GM23338 (cell line): ENCODE measurements around the gene ATP1A4. TPM values are rescaled to one million over a fixed set of nuclear protein-coding genes. Genes with fewer than 3 reads are reported as not detected.
A peak's percentile ranks its signal among the peaks of the same experiment; 100 is the strongest.

Experiments used
- ATAC-seq: fragments of 200-7000 bp; cut with Tn5 transposase; 3 replicates; pipeline ENCODE4 v1.9.1; 2020
- DNase-seq: peaks from one replicate; pipeline ENCODE4 v3.0.0-alpha.2; 2015; ENCODE audit warnings: low spot score
- H2AFZ ChIP-seq: fragments of 200-600 bp; sonication (generic); 2 replicates; pipeline ENCODE4 v1.8.0; 2016; ENCODE audit warnings: antibody characterized with exemption, mild to moderate bottlenecking, moderate library complexity
- H3F3A ChIP-seq: fragments of 200-600 bp; sonication (generic); replicated peaks from 2 replicates; pipeline ENCODE4 v1.8.0; 2017; ENCODE audit warnings: antibody characterized with exemption, mixed run types, low read depth
- H3K27ac ChIP-seq: fragments of 200-600 bp; sonication (generic); 2 replicates; pipeline ENCODE4 v1.6.1; 2016; ENCODE audit warnings: low read depth
- H3K27me3 ChIP-seq: fragments of 200-600 bp; sonication (generic); 2 replicates; pipeline ENCODE4 v1.8.0; 2016; ENCODE audit warnings: mild to moderate bottlenecking, mixed run types, moderate library complexity; ENCODE audit not compliant: insufficient read depth
- H3K36me3 ChIP-seq: fragments of 200-600 bp; sonication (generic); 2 replicates; pipeline ENCODE4 v1.8.0; 2016; ENCODE audit warnings: mild to moderate bottlenecking; ENCODE audit not compliant: insufficient read depth
- H3K4me1 ChIP-seq: fragments of 200-600 bp; sonication (generic); 2 replicates; pipeline ENCODE4 v1.8.0; 2016; ENCODE audit warnings: mild to moderate bottlenecking, moderate library complexity; ENCODE audit not compliant: insufficient read depth
- H3K4me2 ChIP-seq: fragments of 200-600 bp; sonication (generic); 2 replicates; pipeline ENCODE4 v1.7.1; 2017; ENCODE audit warnings: mixed run types
- H3K4me3 ChIP-seq: fragments of 200-600 bp; sonication (generic); 2 replicates; pipeline ENCODE4 v1.6.1; 2016; ENCODE audit warnings: mixed run types
- H3K79me2 ChIP-seq: fragments of 200-600 bp; sonication (generic); replicated peaks from 2 replicates; pipeline ENCODE4 v1.8.0; 2017; ENCODE audit warnings: mild to moderate bottlenecking; ENCODE audit not compliant: insufficient read depth
- H3K9me2 ChIP-seq: fragments of 200-600 bp; sonication (generic); 2 replicates; pipeline ENCODE4 v1.8.0; 2017; ENCODE audit not compliant: insufficient read depth
- H4K20me1 ChIP-seq: fragments of 200-600 bp; sonication (generic); replicated peaks from 2 replicates; pipeline ENCODE4 v1.8.0; 2017; ENCODE audit warnings: mild to moderate bottlenecking; ENCODE audit not compliant: insufficient read depth
- H3K27ac Mint-ChIP-seq: 2 replicates; pipeline ENCODE4 v1.8.0; 2020; ENCODE audit warnings: inconsistent platforms, mild to moderate bottlenecking, moderate library complexity, mixed read lengths
- H3K27me3 Mint-ChIP-seq: 3 replicates; pipeline ENCODE4 v1.8.0; 2022; ENCODE audit warnings: low read depth, mild to moderate bottlenecking, moderate library complexity, mixed read lengths, inconsistent platforms; ENCODE audit not compliant: insufficient read depth, poor library complexity
- H3K36me3 Mint-ChIP-seq: 3 replicates; pipeline ENCODE4 v1.8.0; 2021; ENCODE audit warnings: low read depth, mild to moderate bottlenecking, inconsistent platforms, moderate library complexity, mixed read lengths
- H3K4me1 Mint-ChIP-seq: 3 replicates; pipeline ENCODE4 v1.8.0; 2020; ENCODE audit warnings: mild to moderate bottlenecking, inconsistent platforms, mixed read lengths
- H3K4me3 Mint-ChIP-seq: 3 replicates; pipeline ENCODE4 v1.8.0; 2021; ENCODE audit warnings: moderate library complexity, mild to moderate bottlenecking, inconsistent platforms, mixed read lengths
- H3K9me3 Mint-ChIP-seq: 3 replicates; pipeline ENCODE4 v1.8.0; 2020; ENCODE audit warnings: moderate library complexity, mild to moderate bottlenecking, inconsistent platforms, mixed read lengths
- CREB1 ChIP-seq: fragments of 250-450 bp; sonication (Bioruptor Pico); IDR thresholded peaks from 2 replicates; pipeline ENCODE4 v1.5.0; 2020; ENCODE audit warnings: low read depth, mild to moderate bottlenecking, moderate library complexity
- EZH2 ChIP-seq: fragments of 200-600 bp; sonication (generic); IDR thresholded peaks from one replicate; pipeline ENCODE4 v1.8.0; 2017; ENCODE audit warnings: antibody characterized with exemption, mild to moderate bottlenecking, low read depth; ENCODE audit not compliant: unreplicated experiment
- EZH2phosphoT487 ChIP-seq: fragments of 200-600 bp; sonication (generic); IDR thresholded peaks from one replicate; pipeline ENCODE4 v1.8.1; 2018; ENCODE audit warnings: antibody characterized with exemption; ENCODE audit not compliant: unreplicated experiment
- JUNB ChIP-seq: IDR thresholded peaks from one replicate; pipeline ENCODE4 v1.6.1; 2016; ENCODE audit warnings: antibody characterized with exemption; ENCODE audit not compliant: unreplicated experiment
- NANOG ChIP-seq: IDR thresholded peaks from 2 replicates; pipeline ENCODE4 v1.6.1; 2016; ENCODE audit warnings: antibody characterized with exemption, borderline replicate concordance
- POLR2AphosphoS5 ChIP-seq: IDR thresholded peaks from 2 replicates; pipeline ENCODE4 v1.6.1; 2016; ENCODE audit warnings: antibody characterized with exemption, low read depth
- STAT1 ChIP-seq: IDR thresholded peaks from one replicate; pipeline ENCODE4 v1.6.1; 2016; ENCODE audit warnings: antibody characterized with exemption; ENCODE audit not compliant: unreplicated experiment
- ZNF114 ChIP-seq: fragments of 250-450 bp; sonication (Bioruptor Pico); IDR thresholded peaks from 2 replicates; pipeline ENCODE4 v1.5.0; 2020; ENCODE audit warnings: mild to moderate bottlenecking, moderate library complexity
- ZNF331 ChIP-seq: fragments of 250-450 bp; sonication (Bioruptor Pico); IDR thresholded peaks from 2 replicates; pipeline ENCODE4 v1.5.0; 2020; ENCODE audit warnings: low read depth, mild to moderate bottlenecking, moderate library complexity
- polyA plus RNA-seq: library from polyadenylated mRNA; unstranded; fragments of >200 nt; fragmentation: Nextera tagmentation; extraction: Ambion mirVana; gene quantifications from 2 replicates; pipeline ENCODE4 v1.2.1, GENCODE V29; 2016
- total RNA-seq: library from RNA; depleted of rRNA; stranded (reverse); fragments of >200 nt; shearing (Covaris generic); gene quantifications from 2 replicates; pipeline ENCODE4 v1.2.3, GENCODE V29; 2014
- TF ChIP-seq, protein P1 (sequence below): fragments of 250-450 bp; sonication (Bioruptor Pico); IDR thresholded peaks from 2 replicates; pipeline ENCODE4 v1.5.0; 2020; ENCODE audit warnings: mild to moderate bottlenecking, moderate library complexity
- TF ChIP-seq, protein P2 (sequence below): IDR thresholded peaks from one replicate; pipeline ENCODE4 v1.6.1; 2018; ENCODE audit warnings: antibody characterized with exemption; ENCODE audit not compliant: unreplicated experiment
- TF ChIP-seq, protein P3 (sequence below): IDR thresholded peaks from 2 replicates; pipeline ENCODE4 v1.6.1; 2016; ENCODE audit warnings: antibody characterized with exemption
- TF ChIP-seq, protein P4 (sequence below), 2 experiments: fragments of 200-600 bp in 1 of 2; sonication (generic) in 1 of 2; conservative IDR thresholded peaks; 2 replicates each; pipeline versions ENCODE4 v1.5.1 to v1.6.1; 2016 to 2017; ENCODE audit warnings: antibody characterized with exemption in 2 of 2, low read depth in 2 of 2, mild to moderate bottlenecking in 2 of 2, moderate library complexity in 1 of 2

ATP1A4 gene
- total and polyA plus RNA-seq, 2 experiments from 2014 or later = 0.27 to 0.63 TPM

DNA sequence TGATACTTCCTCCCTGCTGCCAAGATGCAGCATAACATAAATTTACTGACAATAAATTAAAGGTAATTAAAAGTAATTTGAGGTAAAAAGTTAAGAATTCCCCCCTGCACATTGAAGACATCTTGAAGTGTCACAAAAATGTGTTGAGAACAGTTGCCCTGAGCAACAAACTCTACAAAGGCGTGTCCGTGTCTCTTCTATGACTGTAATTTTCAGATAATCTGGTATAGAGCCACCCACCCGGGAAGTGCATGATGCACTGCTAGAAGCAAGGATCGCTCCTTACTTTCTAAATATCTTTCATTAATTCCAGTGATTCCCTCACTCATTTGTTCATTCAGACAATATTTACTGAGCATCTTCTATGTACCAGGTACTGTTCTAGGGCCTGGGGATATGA is 27.9 kb downstream of the ATP1A4 start:
- TF ChIP-seq, protein P1, sequence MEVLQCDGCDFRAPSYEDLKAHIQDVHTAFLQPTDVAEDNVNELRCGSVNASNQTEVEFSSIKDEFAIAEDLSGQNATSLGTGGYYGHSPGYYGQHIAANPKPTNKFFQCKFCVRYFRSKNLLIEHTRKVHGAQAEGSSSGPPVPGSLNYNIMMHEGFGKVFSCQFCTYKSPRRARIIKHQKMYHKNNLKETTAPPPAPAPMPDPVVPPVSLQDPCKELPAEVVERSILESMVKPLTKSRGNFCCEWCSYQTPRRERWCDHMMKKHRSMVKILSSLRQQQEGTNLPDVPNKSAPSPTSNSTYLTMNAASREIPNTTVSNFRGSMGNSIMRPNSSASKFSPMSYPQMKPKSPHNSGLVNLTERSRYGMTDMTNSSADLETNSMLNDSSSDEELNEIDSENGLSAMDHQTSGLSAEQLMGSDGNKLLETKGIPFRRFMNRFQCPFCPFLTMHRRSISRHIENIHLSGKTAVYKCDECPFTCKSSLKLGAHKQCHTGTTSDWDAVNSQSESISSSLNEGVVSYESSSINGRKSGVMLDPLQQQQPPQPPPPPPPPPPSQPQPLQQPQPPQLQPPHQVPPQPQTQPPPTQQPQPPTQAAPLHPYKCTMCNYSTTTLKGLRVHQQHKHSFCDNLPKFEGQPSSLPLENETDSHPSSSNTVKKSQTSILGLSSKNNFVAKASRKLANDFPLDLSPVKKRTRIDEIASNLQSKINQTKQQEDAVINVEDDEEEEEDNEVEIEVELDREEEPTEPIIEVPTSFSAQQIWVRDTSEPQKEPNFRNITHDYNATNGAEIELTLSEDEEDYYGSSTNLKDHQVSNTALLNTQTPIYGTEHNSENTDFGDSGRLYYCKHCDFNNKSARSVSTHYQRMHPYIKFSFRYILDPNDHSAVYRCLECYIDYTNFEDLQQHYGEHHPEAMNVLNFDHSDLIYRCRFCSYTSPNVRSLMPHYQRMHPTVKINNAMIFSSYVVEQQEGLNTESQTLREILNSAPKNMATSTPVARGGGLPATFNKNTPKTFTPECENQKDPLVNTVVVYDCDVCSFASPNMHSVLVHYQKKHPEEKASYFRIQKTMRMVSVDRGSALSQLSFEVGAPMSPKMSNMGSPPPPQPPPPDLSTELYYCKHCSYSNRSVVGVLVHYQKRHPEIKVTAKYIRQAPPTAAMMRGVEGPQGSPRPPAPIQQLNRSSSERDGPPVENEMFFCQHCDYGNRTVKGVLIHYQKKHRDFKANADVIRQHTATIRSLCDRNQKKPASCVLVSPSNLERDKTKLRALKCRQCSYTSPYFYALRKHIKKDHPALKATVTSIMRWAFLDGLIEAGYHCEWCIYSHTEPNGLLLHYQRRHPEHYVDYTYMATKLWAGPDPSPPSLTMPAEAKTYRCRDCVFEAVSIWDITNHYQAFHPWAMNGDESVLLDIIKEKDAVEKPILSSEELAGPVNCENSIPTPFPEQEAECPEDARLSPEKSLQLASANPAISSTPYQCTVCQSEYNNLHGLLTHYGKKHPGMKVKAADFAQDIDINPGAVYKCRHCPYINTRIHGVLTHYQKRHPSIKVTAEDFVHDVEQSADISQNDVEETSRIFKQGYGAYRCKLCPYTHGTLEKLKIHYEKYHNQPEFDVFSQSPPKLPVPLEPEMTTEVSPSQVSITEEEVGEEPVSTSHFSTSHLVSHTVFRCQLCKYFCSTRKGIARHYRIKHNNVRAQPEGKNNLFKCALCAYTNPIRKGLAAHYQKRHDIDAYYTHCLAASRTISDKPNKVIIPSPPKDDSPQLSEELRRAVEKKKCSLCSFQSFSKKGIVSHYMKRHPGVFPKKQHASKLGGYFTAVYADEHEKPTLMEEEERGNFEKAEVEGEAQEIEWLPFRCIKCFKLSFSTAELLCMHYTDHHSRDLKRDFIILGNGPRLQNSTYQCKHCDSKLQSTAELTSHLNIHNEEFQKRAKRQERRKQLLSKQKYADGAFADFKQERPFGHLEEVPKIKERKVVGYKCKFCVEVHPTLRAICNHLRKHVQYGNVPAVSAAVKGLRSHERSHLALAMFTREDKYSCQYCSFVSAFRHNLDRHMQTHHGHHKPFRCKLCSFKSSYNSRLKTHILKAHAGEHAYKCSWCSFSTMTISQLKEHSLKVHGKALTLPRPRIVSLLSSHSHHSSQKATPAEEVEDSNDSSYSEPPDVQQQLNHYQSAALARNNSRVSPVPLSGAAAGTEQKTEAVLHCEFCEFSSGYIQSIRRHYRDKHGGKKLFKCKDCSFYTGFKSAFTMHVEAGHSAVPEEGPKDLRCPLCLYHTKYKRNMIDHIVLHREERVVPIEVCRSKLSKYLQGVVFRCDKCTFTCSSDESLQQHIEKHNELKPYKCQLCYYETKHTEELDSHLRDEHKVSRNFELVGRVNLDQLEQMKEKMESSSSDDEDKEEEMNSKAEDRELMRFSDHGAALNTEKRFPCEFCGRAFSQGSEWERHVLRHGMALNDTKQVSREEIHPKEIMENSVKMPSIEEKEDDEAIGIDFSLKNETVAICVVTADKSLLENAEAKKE (CRISPR knock-in tag) = no peak
- TF ChIP-seq, protein P2, sequence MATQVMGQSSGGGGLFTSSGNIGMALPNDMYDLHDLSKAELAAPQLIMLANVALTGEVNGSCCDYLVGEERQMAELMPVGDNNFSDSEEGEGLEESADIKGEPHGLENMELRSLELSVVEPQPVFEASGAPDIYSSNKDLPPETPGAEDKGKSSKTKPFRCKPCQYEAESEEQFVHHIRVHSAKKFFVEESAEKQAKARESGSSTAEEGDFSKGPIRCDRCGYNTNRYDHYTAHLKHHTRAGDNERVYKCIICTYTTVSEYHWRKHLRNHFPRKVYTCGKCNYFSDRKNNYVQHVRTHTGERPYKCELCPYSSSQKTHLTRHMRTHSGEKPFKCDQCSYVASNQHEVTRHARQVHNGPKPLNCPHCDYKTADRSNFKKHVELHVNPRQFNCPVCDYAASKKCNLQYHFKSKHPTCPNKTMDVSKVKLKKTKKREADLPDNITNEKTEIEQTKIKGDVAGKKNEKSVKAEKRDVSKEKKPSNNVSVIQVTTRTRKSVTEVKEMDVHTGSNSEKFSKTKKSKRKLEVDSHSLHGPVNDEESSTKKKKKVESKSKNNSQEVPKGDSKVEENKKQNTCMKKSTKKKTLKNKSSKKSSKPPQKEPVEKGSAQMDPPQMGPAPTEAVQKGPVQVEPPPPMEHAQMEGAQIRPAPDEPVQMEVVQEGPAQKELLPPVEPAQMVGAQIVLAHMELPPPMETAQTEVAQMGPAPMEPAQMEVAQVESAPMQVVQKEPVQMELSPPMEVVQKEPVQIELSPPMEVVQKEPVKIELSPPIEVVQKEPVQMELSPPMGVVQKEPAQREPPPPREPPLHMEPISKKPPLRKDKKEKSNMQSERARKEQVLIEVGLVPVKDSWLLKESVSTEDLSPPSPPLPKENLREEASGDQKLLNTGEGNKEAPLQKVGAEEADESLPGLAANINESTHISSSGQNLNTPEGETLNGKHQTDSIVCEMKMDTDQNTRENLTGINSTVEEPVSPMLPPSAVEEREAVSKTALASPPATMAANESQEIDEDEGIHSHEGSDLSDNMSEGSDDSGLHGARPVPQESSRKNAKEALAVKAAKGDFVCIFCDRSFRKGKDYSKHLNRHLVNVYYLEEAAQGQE = no peak
- no peak for TF ChIP-seq EZH2
- no peak for TF ChIP-seq POLR2AphosphoS5
- TF ChIP-seq ZNF114 (CRISPR knock-in tag) = no peak
- TF ChIP-seq STAT1 = no peak
- TF ChIP-seq, protein P3, sequence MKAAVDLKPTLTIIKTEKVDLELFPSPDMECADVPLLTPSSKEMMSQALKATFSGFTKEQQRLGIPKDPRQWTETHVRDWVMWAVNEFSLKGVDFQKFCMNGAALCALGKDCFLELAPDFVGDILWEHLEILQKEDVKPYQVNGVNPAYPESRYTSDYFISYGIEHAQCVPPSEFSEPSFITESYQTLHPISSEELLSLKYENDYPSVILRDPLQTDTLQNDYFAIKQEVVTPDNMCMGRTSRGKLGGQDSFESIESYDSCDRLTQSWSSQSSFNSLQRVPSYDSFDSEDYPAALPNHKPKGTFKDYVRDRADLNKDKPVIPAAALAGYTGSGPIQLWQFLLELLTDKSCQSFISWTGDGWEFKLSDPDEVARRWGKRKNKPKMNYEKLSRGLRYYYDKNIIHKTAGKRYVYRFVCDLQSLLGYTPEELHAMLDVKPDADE = no peak
- TF ChIP-seq CREB1 (CRISPR knock-in tag) = no peak
- TF ChIP-seq EZH2phosphoT487 = no peak
- TF ChIP-seq JUNB = no peak
- TF ChIP-seq, protein P4, sequence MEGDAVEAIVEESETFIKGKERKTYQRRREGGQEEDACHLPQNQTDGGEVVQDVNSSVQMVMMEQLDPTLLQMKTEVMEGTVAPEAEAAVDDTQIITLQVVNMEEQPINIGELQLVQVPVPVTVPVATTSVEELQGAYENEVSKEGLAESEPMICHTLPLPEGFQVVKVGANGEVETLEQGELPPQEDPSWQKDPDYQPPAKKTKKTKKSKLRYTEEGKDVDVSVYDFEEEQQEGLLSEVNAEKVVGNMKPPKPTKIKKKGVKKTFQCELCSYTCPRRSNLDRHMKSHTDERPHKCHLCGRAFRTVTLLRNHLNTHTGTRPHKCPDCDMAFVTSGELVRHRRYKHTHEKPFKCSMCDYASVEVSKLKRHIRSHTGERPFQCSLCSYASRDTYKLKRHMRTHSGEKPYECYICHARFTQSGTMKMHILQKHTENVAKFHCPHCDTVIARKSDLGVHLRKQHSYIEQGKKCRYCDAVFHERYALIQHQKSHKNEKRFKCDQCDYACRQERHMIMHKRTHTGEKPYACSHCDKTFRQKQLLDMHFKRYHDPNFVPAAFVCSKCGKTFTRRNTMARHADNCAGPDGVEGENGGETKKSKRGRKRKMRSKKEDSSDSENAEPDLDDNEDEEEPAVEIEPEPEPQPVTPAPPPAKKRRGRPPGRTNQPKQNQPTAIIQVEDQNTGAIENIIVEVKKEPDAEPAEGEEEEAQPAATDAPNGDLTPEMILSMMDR (conservative IDR thresholded peaks at IDR 0.05; ENCODE audit: low read depth in 2 of 2) = no peak
- no peak for TF ChIP-seq NANOG
- TF ChIP-seq ZNF331 (CRISPR knock-in tag) = no peak
- Histone ChIP-seq H3K4me1 (peaks cover 12% of the 10 kb centered on the region; the same call in 1 of the 2 replicates), H3F3A (no peaks in the 10 kb centered on the region), H3K4me2 (no peak overlapping the region), H3K27me3 (no peaks in the 10 kb centered on the region), H3K9me2 (no peaks in the 10 kb centered on the region; the same call in 1 of the 2 replicates), H3K36me3 (no peaks in the 10 kb centered on the region), H3K27ac (no peak overlapping the region), H4K20me1 (no peaks in the 10 kb centered on the region), H3K4me3 (no peak overlapping the region), H3K79me2 (no peaks in the 10 kb centered on the region), H2AFZ (peak overlapping the region; percentile 69; the same call in 1 of the 2 replicates)
- no peak for ATAC-seq
- Mint-ChIP-seq H3K36me3 (no peaks in the 10 kb centered on the region; the same call in 2 of the 3 replicates), H3K27ac (no peak overlapping the region), H3K4me1 (peaks cover 13% of the 10 kb centered on the region), H3K9me3 (no peaks in the 10 kb centered on the region; the same call in 2 of the 3 replicates), H3K27me3 (peaks cover 7% of the 10 kb centered on the region), H3K4me3 (no peak overlapping the region)
- no peak for DNase-seq
